Islet of Langerhans (tissue), 1 donor: ENCODE results near the gene ZNF37A.
"Not testable (repeated sequence)": the region's sequence is repeated elsewhere in the genome, so short reads cannot be mapped to it uniquely, and the experiment has no call there.

ENCODE experiments used
- FAIRE-seq: peaks from one replicate; lab custom pipeline; 2011; peaks lifted over from hg19 to GRCh38; lab: Jason Lieb, UNC

The ZNF37A gene

GRCh38 chr10:38094158-38094926 lies at the start of gene ZNF37A:
Gene ZNF37A (plus strand): TSS chr10:38094337. CDS start chr10:38096618, 2,281 bp downstream.
- no peak for FAIRE-seq

- no peak for FAIRE-seq
Observed at GRCh38 chr10:38045129-38045528, 49.0 kb upstream of the ZNF37A start.

GRCh38 chr10:38047666-38048065 lies 46.5 kb upstream of the ZNF37A start:
- no peak for FAIRE-seq

- FAIRE-seq = no peak
Observed at GRCh38 chr10:38050212-38050611, 43.9 kb upstream of the ZNF37A start.

- no peak for FAIRE-seq
Observed at GRCh38 chr10:38054361-38054797, 39.8 kb upstream of the ZNF37A start.

- not testable (repeated sequence) for FAIRE-seq
Observed at GRCh38 chr10:38055274-38055894, 38.8 kb upstream of the ZNF37A start.

- not testable (repeated sequence) for FAIRE-seq
Observed at GRCh38 chr10:38069663-38070062, 24.5 kb upstream of the ZNF37A start.

GRCh38 chr10:38070501-38070900 lies 23.6 kb upstream of the ZNF37A start:
- FAIRE-seq = no peak

GRCh38 chr10:38072552-38072951 lies 21.6 kb upstream of the ZNF37A start:
- FAIRE-seq = no peak

- no peak for FAIRE-seq
Observed at GRCh38 chr10:38076687-38077086, 17.4 kb upstream of the ZNF37A start.

- FAIRE-seq = not testable (repeated sequence)
Observed at GRCh38 chr10:38093318-38093717, 819 bp upstream of the ZNF37A start.

- FAIRE-seq = no peak
Observed at GRCh38 chr10:38093816-38094157, 350 bp upstream of the ZNF37A start.

GRCh38 chr10:38094927-38095574 lies 914 bp downstream of the ZNF37A start:
- FAIRE-seq = no peak

GRCh38 chr10:38102880-38103279 lies 8.7 kb downstream of the ZNF37A start:
- no peak for FAIRE-seq

- FAIRE-seq = no peak
Observed at GRCh38 chr10:38103756-38104155, 9.6 kb downstream of the ZNF37A start.

- no peak for FAIRE-seq
Observed at GRCh38 chr10:38112159-38112558, 18.0 kb downstream of the ZNF37A start.

- FAIRE-seq = no peak
Observed at GRCh38 chr10:38118072-38118807, 24.1 kb downstream of the ZNF37A start.

- FAIRE-seq = no peak
Observed at GRCh38 chr10:38119038-38119437, 24.9 kb downstream of the ZNF37A start.

- no peak for FAIRE-seq
Observed at GRCh38 chr10:38127812-38128211, 33.7 kb downstream of the ZNF37A start.

- no peak for FAIRE-seq
Observed at GRCh38 chr10:38143587-38143986, 49.5 kb downstream of the ZNF37A start.

- FAIRE-seq = no peak
Observed at GRCh38 chr10:38146579-38147333, 52.6 kb downstream of the ZNF37A start.

- FAIRE-seq = no peak
Observed at GRCh38 chr10:38147686-38148085, 53.5 kb downstream of the ZNF37A start.
